ENCODE measurements around the gene MACROD2.

The MACROD2 gene

GRCh38 chr20:16025084-16025483 lies 2029.8 kb downstream of the MACROD2 start:
- DNase-seq (ENCODE audit: insufficient read length, low spot score) (no peak), FAIRE-seq (no peak)
- no peak for TF ChIP-seq PAX5 (IDR thresholded peaks at IDR 0.05; ENCODE audit: insufficient read depth, low read length, severe bottlenecking)
- no peak for TF ChIP-seq POLR2A (IDR thresholded peaks at IDR 0.05; ENCODE audit: low read depth, low read length)
- TF ChIP-seq SPI1 (IDR thresholded peaks at IDR 0.05; ENCODE audit: low read depth, low read length): no peak
- TF ChIP-seq POU2F2 (IDR thresholded peaks at IDR 0.05; ENCODE audit: low read depth, low read length): no peak
- no peak for TF ChIP-seq TAF1 (IDR thresholded peaks at IDR 0.05; ENCODE audit: low read depth, low read length)
- no peak for TF ChIP-seq POLR2AphosphoS5 (IDR thresholded peaks at IDR 0.05; ENCODE audit: low read depth, low read length)

DNA sequence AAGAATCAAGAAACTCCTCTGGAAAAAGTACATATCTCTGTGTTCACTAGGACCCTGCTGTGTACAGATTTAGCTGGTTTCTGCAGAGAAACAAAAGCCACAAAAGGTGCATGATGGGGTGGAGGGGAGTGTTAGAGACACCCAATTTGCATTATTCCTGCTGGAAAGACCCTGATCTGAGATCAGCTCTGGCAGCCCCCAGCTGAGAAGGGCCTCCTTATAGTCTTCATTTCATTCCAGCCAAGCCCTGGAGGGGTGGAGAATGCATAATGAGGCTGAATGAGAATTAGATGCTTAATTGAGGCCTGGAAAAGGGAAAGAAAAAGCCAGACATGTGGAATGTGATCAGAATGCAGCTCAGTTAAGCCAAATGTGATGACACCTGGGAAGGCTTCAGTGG lies 2032.4 kb downstream of the MACROD2 start:
- FAIRE-seq (no peak), DNase-seq (ENCODE audit: insufficient read length, low spot score) (no peak)
- TF ChIP-seq POU2F2 (IDR thresholded peaks at IDR 0.05; ENCODE audit: low read depth, low read length) (no peak), POLR2AphosphoS5 (IDR thresholded peaks at IDR 0.05; ENCODE audit: low read depth, low read length) (no peak), SPI1 (IDR thresholded peaks at IDR 0.05; ENCODE audit: low read depth, low read length) (no peak), POLR2A (IDR thresholded peaks at IDR 0.05; ENCODE audit: low read depth, low read length) (no peak), TAF1 (IDR thresholded peaks at IDR 0.05; ENCODE audit: low read depth, low read length) (no peak), PAX5 (IDR thresholded peaks at IDR 0.05; ENCODE audit: insufficient read depth, low read length, severe bottlenecking) (no peak)

DNA sequence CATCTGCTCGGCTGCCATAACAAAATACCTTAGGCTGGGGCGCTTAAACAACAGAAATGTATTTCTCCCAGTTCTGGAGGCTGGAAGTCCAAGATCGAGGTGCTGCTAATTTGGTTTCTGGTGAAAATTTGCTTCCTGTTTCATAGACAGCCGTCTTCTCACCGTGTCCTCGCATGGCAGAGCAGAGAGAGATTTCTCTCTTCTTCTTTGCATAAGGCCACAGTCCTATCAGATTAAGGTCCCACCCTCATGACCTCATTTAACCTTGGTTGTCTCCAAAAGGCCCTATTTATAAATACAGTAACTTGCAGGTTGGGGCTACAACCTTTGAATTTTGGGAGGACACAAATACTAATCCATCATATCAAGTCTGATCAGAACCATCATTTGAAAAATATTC lies 2033.6 kb downstream of the MACROD2 start:
- TF ChIP-seq POLR2AphosphoS5 (IDR thresholded peaks at IDR 0.05; ENCODE audit: low read depth, low read length) (no peak), SPI1 (IDR thresholded peaks at IDR 0.05; ENCODE audit: low read depth, low read length) (no peak), POU2F2 (IDR thresholded peaks at IDR 0.05; ENCODE audit: low read depth, low read length) (no peak), PAX5 (IDR thresholded peaks at IDR 0.05; ENCODE audit: insufficient read depth, low read length, severe bottlenecking) (no peak), TAF1 (IDR thresholded peaks at IDR 0.05; ENCODE audit: low read depth, low read length) (no peak), POLR2A (IDR thresholded peaks at IDR 0.05; ENCODE audit: low read depth, low read length) (no peak)
- DNase-seq (ENCODE audit: insufficient read length, low spot score) (no peak), FAIRE-seq (no peak)

DNA sequence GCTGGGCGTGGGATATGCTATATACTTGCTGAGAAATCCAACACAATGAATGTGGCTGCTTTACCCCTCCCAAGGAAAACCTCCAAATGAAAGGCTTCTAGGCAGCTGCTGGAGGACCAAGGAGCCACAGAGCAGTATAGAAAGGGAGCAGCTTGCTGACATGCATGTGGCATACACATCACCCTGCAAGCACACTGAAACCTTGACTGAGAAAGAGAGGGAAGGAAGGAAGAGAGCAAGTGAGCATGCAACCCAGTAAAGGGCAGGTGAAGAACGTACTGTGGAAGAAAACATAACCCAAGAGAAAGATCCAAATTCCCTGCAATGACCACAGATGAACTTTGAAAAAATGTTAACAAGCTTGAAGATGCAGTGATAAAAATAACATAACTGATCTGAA lies 2034.9 kb downstream of the MACROD2 start:
- DNase-seq (ENCODE audit: insufficient read length, low spot score) (no peak), FAIRE-seq (no peak)
- TF ChIP-seq PAX5 (IDR thresholded peaks at IDR 0.05; ENCODE audit: insufficient read depth, low read length, severe bottlenecking) (no peak), SPI1 (IDR thresholded peaks at IDR 0.05; ENCODE audit: low read depth, low read length) (no peak), TAF1 (IDR thresholded peaks at IDR 0.05; ENCODE audit: low read depth, low read length) (no peak), POLR2A (IDR thresholded peaks at IDR 0.05; ENCODE audit: low read depth, low read length) (no peak), POU2F2 (IDR thresholded peaks at IDR 0.05; ENCODE audit: low read depth, low read length) (no peak), POLR2AphosphoS5 (IDR thresholded peaks at IDR 0.05; ENCODE audit: low read depth, low read length) (no peak)

DNA sequence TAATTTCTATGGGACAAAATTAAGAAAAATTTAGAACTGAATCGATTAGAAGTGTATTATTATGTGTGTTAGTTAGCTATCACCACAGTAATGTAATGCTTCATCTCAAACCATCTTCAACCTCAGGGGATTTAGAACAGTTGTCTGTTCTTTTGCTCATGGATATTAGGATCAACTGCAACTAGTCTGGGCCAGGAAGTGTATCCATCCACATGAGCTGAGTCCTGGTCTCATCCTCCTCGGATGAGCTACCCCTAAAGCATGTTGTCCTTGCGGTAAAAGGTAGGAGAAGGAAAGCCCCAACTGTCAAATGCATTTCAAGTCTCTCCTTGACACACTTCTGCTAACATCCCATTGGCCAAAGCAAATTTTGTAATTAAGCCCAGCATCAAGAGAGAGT lies 2040.3 kb downstream of the MACROD2 start:
- FAIRE-seq (no peak), DNase-seq (ENCODE audit: insufficient read length, low spot score) (no peak)
- no peak for TF ChIP-seq TAF1 (IDR thresholded peaks at IDR 0.05; ENCODE audit: low read depth, low read length)
- TF ChIP-seq POU2F2 (IDR thresholded peaks at IDR 0.05; ENCODE audit: low read depth, low read length): no peak
- TF ChIP-seq POLR2A (IDR thresholded peaks at IDR 0.05; ENCODE audit: low read depth, low read length): no peak
- no peak for TF ChIP-seq SPI1 (IDR thresholded peaks at IDR 0.05; ENCODE audit: low read depth, low read length)
- no peak for TF ChIP-seq PAX5 (IDR thresholded peaks at IDR 0.05; ENCODE audit: insufficient read depth, low read length, severe bottlenecking)

- FAIRE-seq: no peak
- DNase-seq (ENCODE audit: insufficient read length, low spot score): no peak
- TF ChIP-seq TAF1 (IDR thresholded peaks at IDR 0.05; ENCODE audit: low read depth, low read length) (no peak), SPI1 (IDR thresholded peaks at IDR 0.05; ENCODE audit: low read depth, low read length) (no peak), POLR2A (IDR thresholded peaks at IDR 0.05; ENCODE audit: low read depth, low read length) (no peak), POU2F2 (IDR thresholded peaks at IDR 0.05; ENCODE audit: low read depth, low read length) (no peak), POLR2AphosphoS5 (IDR thresholded peaks at IDR 0.05; ENCODE audit: low read depth, low read length) (no peak), PAX5 (IDR thresholded peaks at IDR 0.05; ENCODE audit: insufficient read depth, low read length, severe bottlenecking) (no peak)
Observed at GRCh38 chr20:16036331-16036730, 2041.0 kb downstream of the MACROD2 start.

DNA sequence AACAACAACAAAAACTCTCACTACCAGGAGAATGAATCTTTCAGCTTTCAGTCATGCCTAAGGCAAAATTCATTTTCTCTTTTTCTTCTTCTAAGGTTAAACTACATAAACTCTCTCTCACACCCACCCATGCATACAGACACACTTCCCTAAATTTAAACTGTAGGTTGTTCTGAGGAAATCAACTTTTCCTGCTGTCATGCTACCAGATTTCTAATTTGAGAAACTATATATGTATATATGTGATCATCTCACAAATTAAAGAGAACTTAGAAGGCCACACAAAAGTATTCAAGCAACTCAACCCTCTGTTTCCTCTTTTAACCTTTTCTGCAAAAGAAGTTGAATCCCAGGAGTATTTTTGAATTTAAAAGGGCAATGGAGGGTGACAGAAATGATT lies 2045.4 kb downstream of the MACROD2 start:
- FAIRE-seq: no peak
- TF ChIP-seq POU2F2 (IDR thresholded peaks at IDR 0.05; ENCODE audit: low read depth, low read length) (no peak), PAX5 (IDR thresholded peaks at IDR 0.05; ENCODE audit: insufficient read depth, low read length, severe bottlenecking) (no peak), TAF1 (IDR thresholded peaks at IDR 0.05; ENCODE audit: low read depth, low read length) (no peak), POLR2AphosphoS5 (IDR thresholded peaks at IDR 0.05; ENCODE audit: low read depth, low read length) (no peak), SPI1 (IDR thresholded peaks at IDR 0.05; ENCODE audit: low read depth, low read length) (no peak), POLR2A (IDR thresholded peaks at IDR 0.05; ENCODE audit: low read depth, low read length) (no peak)
- DNase-seq (ENCODE audit: insufficient read length, low spot score): no peak

DNA sequence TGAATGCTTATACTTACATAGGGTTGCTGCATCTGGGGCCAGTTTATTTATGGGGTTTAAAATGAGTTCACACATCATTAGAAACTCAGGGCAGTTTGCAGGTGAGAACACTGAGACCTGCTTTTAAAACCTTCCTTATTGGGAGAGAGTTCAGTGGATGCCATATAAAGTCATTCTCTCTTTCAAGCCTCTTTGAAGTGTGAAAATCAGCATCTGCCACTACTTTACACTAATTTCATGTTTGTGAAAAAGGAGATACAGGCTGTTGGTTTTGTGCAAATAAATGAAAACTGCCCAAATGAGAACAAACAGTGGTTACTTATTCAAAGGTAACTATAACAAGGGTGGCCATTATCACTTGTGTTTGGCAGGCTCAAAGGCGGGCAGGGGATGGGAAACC lies 2047.4 kb downstream of the MACROD2 start:
- DNase-seq (ENCODE audit: insufficient read length, low spot score): no peak
- no peak for FAIRE-seq
- TF ChIP-seq POU2F2 (IDR thresholded peaks at IDR 0.05; ENCODE audit: low read depth, low read length): no peak
- no peak for TF ChIP-seq POLR2AphosphoS5 (IDR thresholded peaks at IDR 0.05; ENCODE audit: low read depth, low read length)
- no peak for TF ChIP-seq POLR2A (IDR thresholded peaks at IDR 0.05; ENCODE audit: low read depth, low read length)
- no peak for TF ChIP-seq TAF1 (IDR thresholded peaks at IDR 0.05; ENCODE audit: low read depth, low read length)
- no peak for TF ChIP-seq SPI1 (IDR thresholded peaks at IDR 0.05; ENCODE audit: low read depth, low read length)
- TF ChIP-seq PAX5 (IDR thresholded peaks at IDR 0.05; ENCODE audit: insufficient read depth, low read length, severe bottlenecking): no peak

- TF ChIP-seq PAX5 (IDR thresholded peaks at IDR 0.05; ENCODE audit: insufficient read depth, low read length, severe bottlenecking) (no peak), TAF1 (IDR thresholded peaks at IDR 0.05; ENCODE audit: low read depth, low read length) (no peak), POLR2A (IDR thresholded peaks at IDR 0.05; ENCODE audit: low read depth, low read length) (no peak)
- no peak for DNase-seq (ENCODE audit: insufficient read length, low spot score)
- no peak for FAIRE-seq
Observed at GRCh38 chr20:16043931-16044330, 2048.6 kb downstream of the MACROD2 start.

DNA sequence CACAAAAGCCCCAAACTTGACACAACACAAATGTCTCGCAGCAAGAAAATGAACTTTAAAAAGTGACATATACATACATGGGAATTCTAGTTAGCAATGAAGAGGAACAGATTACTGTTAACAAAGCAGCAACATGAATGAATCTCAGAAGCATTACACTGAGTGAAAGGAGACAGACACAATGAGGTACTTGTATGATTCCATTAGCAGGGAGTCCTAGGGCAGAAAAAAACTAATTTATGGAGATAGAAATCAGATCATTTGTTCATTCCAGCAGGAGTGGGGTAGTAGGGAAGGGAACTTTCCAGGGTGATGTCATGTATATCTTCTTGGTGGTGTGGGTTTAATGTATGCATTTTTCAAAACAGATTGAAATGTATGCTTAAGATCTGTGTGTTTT lies 2053.6 kb downstream of the MACROD2 start:
- DNase-seq (ENCODE audit: insufficient read length, low spot score): no peak
- FAIRE-seq: no peak
- TF ChIP-seq PAX5 (IDR thresholded peaks at IDR 0.05; ENCODE audit: insufficient read depth, low read length, severe bottlenecking) (no peak), TAF1 (IDR thresholded peaks at IDR 0.05; ENCODE audit: low read depth, low read length) (no peak), POLR2A (IDR thresholded peaks at IDR 0.05; ENCODE audit: low read depth, low read length) (no peak)
